Liver (tissue), 3 donors: Measurements from ENCODE around the gene DHX57.

Source experiments
- EGR1 ChIP-seq, 2 donors: IDR thresholded peaks; 2 replicates each; pipeline ENCODE4 v1.6.1; 2016 to 2018; ENCODE audit warnings: antibody characterized with exemption in 2 of 2, low read depth in 2 of 2
- FOXA1 ChIP-seq: IDR thresholded peaks from 2 replicates; pipeline ENCODE4 v1.6.1; 2016; ENCODE audit warnings: antibody characterized with exemption
- GABPA ChIP-seq, 2 donors: IDR thresholded peaks in 1 of 2; conservative IDR thresholded peaks in 1 of 2; 2 replicates each; pipeline ENCODE4 v1.6.1; 2016; ENCODE audit warnings: antibody characterized with exemption in 2 of 2, mild to moderate bottlenecking in 1 of 2, moderate library complexity in 1 of 2
- JUND ChIP-seq, 2 donors: IDR thresholded peaks; 2 replicates each; pipeline ENCODE4 v1.6.1; 2016; ENCODE audit warnings: antibody characterized with exemption in 2 of 2
- RAD21 ChIP-seq, 2 donors: IDR thresholded peaks; 2 replicates each; pipeline ENCODE4 v1.6.1; 2016; ENCODE audit warnings: antibody characterized with exemption in 2 of 2, mild to moderate bottlenecking in 2 of 2
- RXRA ChIP-seq, 2 donors: IDR thresholded peaks; 2 replicates each; pipeline ENCODE4 v1.6.1; 2017 to 2018; ENCODE audit warnings: antibody characterized with exemption in 2 of 2, mild to moderate bottlenecking in 1 of 2
- SP1 ChIP-seq: IDR thresholded peaks from 2 replicates; pipeline ENCODE4 v1.6.1; 2018; ENCODE audit warnings: antibody characterized with exemption, mild to moderate bottlenecking
- TAF1 ChIP-seq: conservative IDR thresholded peaks from 2 replicates; pipeline ENCODE4 v1.6.1; 2016; ENCODE audit warnings: antibody characterized with exemption, mild to moderate bottlenecking
- YY1 ChIP-seq: IDR thresholded peaks from 2 replicates; pipeline ENCODE4 v1.6.1; 2016; ENCODE audit warnings: antibody characterized with exemption, mild to moderate bottlenecking
- TF ChIP-seq, protein P1 (sequence below): fragments of 150-350 bp; IDR thresholded peaks from 2 replicates; pipeline ENCODE4 v1.5.1; 2017; ENCODE audit warnings: improper control_type of control experiment, low read depth, low read length; ENCODE audit not compliant: missing input control
- TF ChIP-seq, protein P2 (sequence below): IDR thresholded peaks from 2 replicates; pipeline ENCODE4 v1.6.1; 2016; ENCODE audit warnings: antibody characterized with exemption
- TF ChIP-seq, protein P3 (sequence below): IDR thresholded peaks from 2 replicates; pipeline ENCODE4 v1.6.1; 2016; ENCODE audit warnings: antibody characterized with exemption
- TF ChIP-seq, protein P4 (sequence below): IDR thresholded peaks from 2 replicates; pipeline ENCODE4 v1.6.1; 2016; ENCODE audit warnings: antibody characterized with exemption, mild to moderate bottlenecking
- TF ChIP-seq, protein P5 (sequence below): IDR thresholded peaks from 2 replicates; pipeline ENCODE4 v1.6.1; 2016; ENCODE audit warnings: antibody characterized with exemption
- donor health status: healthy.
- donor health status: healthy.

DNA sequence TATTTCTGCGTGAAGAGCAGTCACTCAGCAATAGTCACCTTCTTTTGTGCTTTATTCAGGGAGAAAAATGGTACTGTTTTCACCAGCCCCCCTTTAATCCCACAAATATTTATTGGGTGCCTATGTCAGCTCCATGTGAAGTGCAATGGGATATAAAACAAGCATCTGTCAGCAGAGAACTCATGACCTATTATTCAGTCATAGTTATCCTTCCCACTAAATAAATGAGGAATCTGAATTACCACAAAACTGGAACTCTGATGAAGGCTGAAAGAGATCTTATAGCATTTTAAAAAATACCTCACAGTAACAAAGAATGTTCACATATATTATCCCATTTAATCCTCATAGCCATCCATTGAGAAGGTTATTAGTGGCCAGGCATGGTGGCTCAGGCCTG is 45.8 kb downstream of the DHX57 start:
- TF ChIP-seq, protein P1, sequence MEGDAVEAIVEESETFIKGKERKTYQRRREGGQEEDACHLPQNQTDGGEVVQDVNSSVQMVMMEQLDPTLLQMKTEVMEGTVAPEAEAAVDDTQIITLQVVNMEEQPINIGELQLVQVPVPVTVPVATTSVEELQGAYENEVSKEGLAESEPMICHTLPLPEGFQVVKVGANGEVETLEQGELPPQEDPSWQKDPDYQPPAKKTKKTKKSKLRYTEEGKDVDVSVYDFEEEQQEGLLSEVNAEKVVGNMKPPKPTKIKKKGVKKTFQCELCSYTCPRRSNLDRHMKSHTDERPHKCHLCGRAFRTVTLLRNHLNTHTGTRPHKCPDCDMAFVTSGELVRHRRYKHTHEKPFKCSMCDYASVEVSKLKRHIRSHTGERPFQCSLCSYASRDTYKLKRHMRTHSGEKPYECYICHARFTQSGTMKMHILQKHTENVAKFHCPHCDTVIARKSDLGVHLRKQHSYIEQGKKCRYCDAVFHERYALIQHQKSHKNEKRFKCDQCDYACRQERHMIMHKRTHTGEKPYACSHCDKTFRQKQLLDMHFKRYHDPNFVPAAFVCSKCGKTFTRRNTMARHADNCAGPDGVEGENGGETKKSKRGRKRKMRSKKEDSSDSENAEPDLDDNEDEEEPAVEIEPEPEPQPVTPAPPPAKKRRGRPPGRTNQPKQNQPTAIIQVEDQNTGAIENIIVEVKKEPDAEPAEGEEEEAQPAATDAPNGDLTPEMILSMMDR = no peak
- TF ChIP-seq YY1 (no peak), RXRA (IDR thresholded peaks at IDR 0.05) (no peak), TAF1 (no peak), EGR1 (IDR thresholded peaks at IDR 0.05; ENCODE audit: low read depth in 2 of 2) (no peak), FOXA1 (no peak), JUND (IDR thresholded peaks at IDR 0.05) (no peak), SP1 (no peak), RAD21 (IDR thresholded peaks at IDR 0.05) (no peak), GABPA (IDR thresholded peaks at IDR 0.05 in 1 of 2, conservative IDR thresholded peaks at IDR 0.05 in 1 of 2) (no peak)
- TF ChIP-seq, protein P2, sequence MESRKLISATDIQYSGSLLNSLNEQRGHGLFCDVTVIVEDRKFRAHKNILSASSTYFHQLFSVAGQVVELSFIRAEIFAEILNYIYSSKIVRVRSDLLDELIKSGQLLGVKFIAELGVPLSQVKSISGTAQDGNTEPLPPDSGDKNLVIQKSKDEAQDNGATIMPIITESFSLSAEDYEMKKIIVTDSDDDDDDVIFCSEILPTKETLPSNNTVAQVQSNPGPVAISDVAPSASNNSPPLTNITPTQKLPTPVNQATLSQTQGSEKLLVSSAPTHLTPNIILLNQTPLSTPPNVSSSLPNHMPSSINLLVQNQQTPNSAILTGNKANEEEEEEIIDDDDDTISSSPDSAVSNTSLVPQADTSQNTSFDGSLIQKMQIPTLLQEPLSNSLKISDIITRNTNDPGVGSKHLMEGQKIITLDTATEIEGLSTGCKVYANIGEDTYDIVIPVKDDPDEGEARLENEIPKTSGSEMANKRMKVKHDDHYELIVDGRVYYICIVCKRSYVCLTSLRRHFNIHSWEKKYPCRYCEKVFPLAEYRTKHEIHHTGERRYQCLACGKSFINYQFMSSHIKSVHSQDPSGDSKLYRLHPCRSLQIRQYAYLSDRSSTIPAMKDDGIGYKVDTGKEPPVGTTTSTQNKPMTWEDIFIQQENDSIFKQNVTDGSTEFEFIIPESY = no peak
- TF ChIP-seq, protein P3, sequence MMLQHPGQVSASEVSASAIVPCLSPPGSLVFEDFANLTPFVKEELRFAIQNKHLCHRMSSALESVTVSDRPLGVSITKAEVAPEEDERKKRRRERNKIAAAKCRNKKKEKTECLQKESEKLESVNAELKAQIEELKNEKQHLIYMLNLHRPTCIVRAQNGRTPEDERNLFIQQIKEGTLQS = no peak
- TF ChIP-seq, protein P4, sequence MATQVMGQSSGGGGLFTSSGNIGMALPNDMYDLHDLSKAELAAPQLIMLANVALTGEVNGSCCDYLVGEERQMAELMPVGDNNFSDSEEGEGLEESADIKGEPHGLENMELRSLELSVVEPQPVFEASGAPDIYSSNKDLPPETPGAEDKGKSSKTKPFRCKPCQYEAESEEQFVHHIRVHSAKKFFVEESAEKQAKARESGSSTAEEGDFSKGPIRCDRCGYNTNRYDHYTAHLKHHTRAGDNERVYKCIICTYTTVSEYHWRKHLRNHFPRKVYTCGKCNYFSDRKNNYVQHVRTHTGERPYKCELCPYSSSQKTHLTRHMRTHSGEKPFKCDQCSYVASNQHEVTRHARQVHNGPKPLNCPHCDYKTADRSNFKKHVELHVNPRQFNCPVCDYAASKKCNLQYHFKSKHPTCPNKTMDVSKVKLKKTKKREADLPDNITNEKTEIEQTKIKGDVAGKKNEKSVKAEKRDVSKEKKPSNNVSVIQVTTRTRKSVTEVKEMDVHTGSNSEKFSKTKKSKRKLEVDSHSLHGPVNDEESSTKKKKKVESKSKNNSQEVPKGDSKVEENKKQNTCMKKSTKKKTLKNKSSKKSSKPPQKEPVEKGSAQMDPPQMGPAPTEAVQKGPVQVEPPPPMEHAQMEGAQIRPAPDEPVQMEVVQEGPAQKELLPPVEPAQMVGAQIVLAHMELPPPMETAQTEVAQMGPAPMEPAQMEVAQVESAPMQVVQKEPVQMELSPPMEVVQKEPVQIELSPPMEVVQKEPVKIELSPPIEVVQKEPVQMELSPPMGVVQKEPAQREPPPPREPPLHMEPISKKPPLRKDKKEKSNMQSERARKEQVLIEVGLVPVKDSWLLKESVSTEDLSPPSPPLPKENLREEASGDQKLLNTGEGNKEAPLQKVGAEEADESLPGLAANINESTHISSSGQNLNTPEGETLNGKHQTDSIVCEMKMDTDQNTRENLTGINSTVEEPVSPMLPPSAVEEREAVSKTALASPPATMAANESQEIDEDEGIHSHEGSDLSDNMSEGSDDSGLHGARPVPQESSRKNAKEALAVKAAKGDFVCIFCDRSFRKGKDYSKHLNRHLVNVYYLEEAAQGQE = no peak
- TF ChIP-seq, protein P5, sequence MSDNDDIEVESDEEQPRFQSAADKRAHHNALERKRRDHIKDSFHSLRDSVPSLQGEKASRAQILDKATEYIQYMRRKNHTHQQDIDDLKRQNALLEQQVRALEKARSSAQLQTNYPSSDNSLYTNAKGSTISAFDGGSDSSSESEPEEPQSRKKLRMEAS = no peak
